ENCODE measurements around the gene TRPV2. TPM values are rescaled to one million over a fixed set of nuclear protein-coding genes. Genes with fewer than 3 reads are reported as not detected.
A peak's percentile ranks its signal among the peaks of the same experiment; 100 is the strongest.

TRPV2 gene
- total and polyA plus RNA-seq, 10 of the 15 experiments (the other 5 are each of a cell fraction or from before 2014, with no cell fraction given): 8.9 to 94.4 (median 54.1) TPM

DNA sequence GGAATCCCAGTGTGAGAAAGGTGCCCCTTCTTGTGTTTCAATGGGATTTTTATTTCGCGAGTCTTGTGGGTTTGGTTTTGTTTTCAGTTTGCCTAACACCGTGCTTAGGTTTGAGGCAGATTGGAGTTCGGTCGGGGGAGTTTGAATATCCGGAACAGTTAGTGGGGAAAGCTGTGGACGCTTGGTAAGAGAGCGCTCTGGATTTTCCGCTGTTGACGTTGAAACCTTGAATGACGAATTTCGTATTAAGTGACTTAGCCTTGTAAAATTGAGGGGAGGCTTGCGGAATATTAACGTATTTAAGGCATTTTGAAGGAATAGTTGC lies 33.9 kb upstream of the TRPV2 start (continued):
- TF ChIP-seq CUX1 (IDR thresholded peaks at IDR 0.05; ENCODE audit: insufficient replicate concordance, low read depth, low read length) (no peak), SMAD5 (IDR thresholded peaks at IDR 0.05; ENCODE audit: low read depth) (no peak), SMC3 (IDR thresholded peaks at IDR 0.05; ENCODE audit: borderline replicate concordance, low read length) (no peak), USF2 (IDR thresholded peaks at IDR 0.05; ENCODE audit: borderline replicate concordance, low read depth, low read length) (no peak), BACH1 (IDR thresholded peaks at IDR 0.05; ENCODE audit: borderline replicate concordance) (0 out of 2 replicates have a peak, but pooled peaks have one; percentile 25), ASH2L (IDR thresholded peaks at IDR 0.05; ENCODE audit: borderline replicate concordance, low read depth) (no peak)

All from GM12878 (cell line).